ENCODE results near the gene TMC1.
"Not testable (repeated sequence)": the region's sequence is repeated elsewhere in the genome, so short reads cannot be mapped to it uniquely, and the experiment has no call there.

The TMC1 gene

GRCh38 chr9:72836790-72837189 lies 315.4 kb downstream of the TMC1 start:
- intact Hi-C loops (cut with micrococcal nuclease), result no loop called here
- H3K4me1 Mint-ChIP-seq (ENCODE audit: low read depth), result no peaks in the 10 kb centered on the region
- H3K9me3 Mint-ChIP-seq, result no peaks in the 10 kb centered on the region
- H3K4me3 Mint-ChIP-seq, result no peak overlapping the region
- H3K27ac Mint-ChIP-seq, result no peak overlapping the region
- H3K36me3 Mint-ChIP-seq (ENCODE audit: low read depth), result no peaks in the 10 kb centered on the region
- peaks cover 1% of the 10 kb centered on the region for H3K27me3 Mint-ChIP-seq

- Mint-ChIP-seq H3K27ac (no peak overlapping the region), H3K36me3 (ENCODE audit: low read depth) (no peaks in the 10 kb centered on the region), H3K9me3 (peaks cover under 1% of the 10 kb centered on the region), H3K27me3 (peaks cover 1% of the 10 kb centered on the region), H3K4me1 (ENCODE audit: low read depth) (no peaks in the 10 kb centered on the region), H3K4me3 (no peak overlapping the region)
- intact Hi-C loops (cut with micrococcal nuclease), result no loop called here
Observed at GRCh38 chr9:72839085-72839484, 317.7 kb downstream of the TMC1 start.

DNA sequence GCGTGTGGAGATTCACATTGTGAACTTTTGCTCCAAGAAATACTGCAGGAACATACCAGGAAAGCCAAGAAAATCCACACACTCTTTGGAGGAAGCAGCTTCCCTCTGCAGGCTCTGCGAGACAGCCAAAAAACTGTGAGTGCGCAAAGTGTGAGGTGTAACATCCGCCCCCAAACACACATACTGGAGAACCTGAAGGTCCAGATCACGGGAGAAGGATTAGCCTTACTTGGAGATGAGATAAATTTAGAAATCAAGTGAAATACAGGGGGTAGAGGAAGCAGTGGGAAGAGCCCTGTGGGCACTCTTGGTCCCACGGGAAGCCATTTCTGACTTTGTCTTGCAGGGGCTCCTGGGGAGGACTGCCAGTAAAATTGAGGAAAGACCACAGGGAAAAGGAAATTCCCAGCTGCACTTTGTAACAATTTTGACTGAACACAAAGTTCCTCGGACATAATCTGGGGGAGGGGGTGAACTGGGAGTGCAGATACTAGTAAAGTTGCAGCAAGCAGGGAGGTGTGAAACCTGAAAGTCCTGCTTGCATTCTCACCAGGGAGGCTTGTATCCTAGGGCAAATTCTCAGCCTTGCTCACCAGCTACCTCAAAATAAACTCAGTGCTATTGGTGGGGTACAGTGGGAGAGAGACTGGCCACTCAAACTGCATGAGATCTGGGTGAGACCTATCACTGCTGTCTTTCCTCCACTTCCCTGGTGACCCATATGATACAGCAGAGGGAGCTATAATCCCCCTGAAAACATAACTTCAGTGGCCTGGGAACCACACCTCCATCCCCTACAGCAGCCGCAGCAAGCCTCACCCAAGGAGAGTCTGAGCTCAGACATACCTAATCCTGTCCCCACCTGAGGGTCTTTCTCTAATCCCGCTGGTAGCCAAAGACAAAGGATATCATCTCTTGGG lies 322.4 kb downstream of the TMC1 start:
- no peaks in the 10 kb centered on the region for H3K4me1 Mint-ChIP-seq (ENCODE audit: low read depth)
- H3K27ac Mint-ChIP-seq, result no peak overlapping the region
- intact Hi-C loops (cut with micrococcal nuclease), result no loop called here
- H3K36me3 Mint-ChIP-seq (ENCODE audit: low read depth), result no peaks in the 10 kb centered on the region
- H3K9me3 Mint-ChIP-seq, result peaks cover 32% of the 10 kb centered on the region
- no peak overlapping the region for H3K4me3 Mint-ChIP-seq
- peaks cover 1% of the 10 kb centered on the region for H3K27me3 Mint-ChIP-seq

DNA sequence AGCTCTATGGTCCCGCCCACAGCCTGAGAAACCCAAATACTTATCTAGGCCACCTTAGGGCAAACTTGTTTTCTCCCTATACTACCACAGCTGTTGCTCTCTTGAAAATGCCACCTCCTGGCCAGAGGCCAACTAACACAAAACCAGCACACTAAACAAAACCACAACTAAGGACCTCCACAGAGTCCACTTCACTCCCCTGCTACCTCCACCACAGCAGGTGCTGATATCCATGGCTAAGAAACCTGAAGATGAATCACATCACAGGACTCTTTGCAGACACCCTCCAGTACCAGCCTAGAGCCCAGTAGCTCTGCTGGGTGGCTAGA lies 323.0 kb downstream of the TMC1 start:
- Mint-ChIP-seq H3K9me3 (peaks cover 32% of the 10 kb centered on the region), H3K36me3 (ENCODE audit: low read depth) (no peaks in the 10 kb centered on the region), H3K27ac (no peak overlapping the region), H3K4me1 (ENCODE audit: low read depth) (no peaks in the 10 kb centered on the region), H3K27me3 (peaks cover 1% of the 10 kb centered on the region), H3K4me3 (no peak overlapping the region)
- intact Hi-C loops (cut with micrococcal nuclease), result no loop called here

DNA sequence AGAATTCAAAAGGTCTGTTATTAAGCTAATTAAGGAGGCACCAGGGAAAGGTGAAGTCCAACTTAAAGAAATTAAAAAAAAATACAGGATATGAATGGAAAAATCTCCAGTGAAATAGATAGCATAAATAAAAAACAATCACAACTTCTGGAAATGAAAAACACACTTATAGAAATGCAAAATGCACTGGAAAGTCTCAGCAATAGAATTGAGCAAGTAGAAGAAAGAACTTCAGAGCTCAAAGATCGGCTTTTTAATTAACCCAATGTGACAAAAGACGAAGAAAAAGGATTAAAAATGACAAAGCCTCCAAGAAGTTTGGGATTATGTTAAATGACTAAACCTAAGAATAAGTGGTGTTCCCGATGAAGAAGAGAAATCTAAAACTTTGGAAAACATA lies 323.6 kb downstream of the TMC1 start:
- intact Hi-C loops (cut with micrococcal nuclease); H3K27ac Mint-ChIP-seq; H3K4me3 Mint-ChIP-seq; H3K27me3 Mint-ChIP-seq; H3K4me1 Mint-ChIP-seq (ENCODE audit: low read depth); H3K36me3 Mint-ChIP-seq (ENCODE audit: low read depth): not testable (repeated sequence)
- H3K9me3 Mint-ChIP-seq, result peaks cover 32% of the 10 kb centered on the region

- intact Hi-C loops (cut with micrococcal nuclease), result loop anchor here (10.0 kb wide), 1 partner anchor 335 kb away; no protein-coding TSS in a partner anchor
- not testable (repeated sequence) for H3K4me1 Mint-ChIP-seq (ENCODE audit: low read depth); H3K36me3 Mint-ChIP-seq (ENCODE audit: low read depth); H3K4me3 Mint-ChIP-seq; H3K27me3 Mint-ChIP-seq; H3K27ac Mint-ChIP-seq
- peaks cover 21% of the 10 kb centered on the region for H3K9me3 Mint-ChIP-seq
Observed at GRCh38 chr9:72850209-72850608, 328.8 kb downstream of the TMC1 start.

DNA sequence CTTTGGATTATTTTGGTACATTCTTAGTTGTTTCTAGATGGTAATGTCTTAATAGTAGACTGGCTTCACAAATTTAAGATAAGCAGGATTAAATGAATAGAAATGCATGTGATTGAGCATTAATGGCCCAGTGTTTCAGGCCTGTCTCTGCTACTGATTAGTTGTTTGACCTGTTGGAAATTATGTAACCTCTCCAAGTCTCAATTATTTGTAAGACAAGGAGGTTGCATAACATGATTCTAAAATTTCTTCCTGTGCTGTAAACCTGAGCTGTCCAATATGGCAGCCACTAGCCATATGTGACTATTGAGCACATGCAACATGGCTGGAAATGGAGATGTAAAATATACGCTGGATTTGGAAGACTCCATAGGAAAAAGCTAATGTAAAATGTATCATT lies 333.9 kb downstream of the TMC1 start:
- H3K4me3 Mint-ChIP-seq, result no peak overlapping the region
- H3K9me3 Mint-ChIP-seq, result no peaks in the 10 kb centered on the region
- H3K4me1 Mint-ChIP-seq (ENCODE audit: low read depth), result peaks cover 10% of the 10 kb centered on the region
- H3K27ac Mint-ChIP-seq, result no peak overlapping the region
- no peaks in the 10 kb centered on the region for H3K36me3 Mint-ChIP-seq (ENCODE audit: low read depth)
- no peaks in the 10 kb centered on the region for H3K27me3 Mint-ChIP-seq
- intact Hi-C loops (cut with micrococcal nuclease), result loop anchor here (10.0 kb wide), 1 partner anchor 329 kb away; no protein-coding TSS in a partner anchor

- H3K27ac Mint-ChIP-seq, result no peak overlapping the region
- no peak overlapping the region for H3K4me3 Mint-ChIP-seq
- H3K9me3 Mint-ChIP-seq, result no peaks in the 10 kb centered on the region
- no peaks in the 10 kb centered on the region for H3K27me3 Mint-ChIP-seq
- H3K36me3 Mint-ChIP-seq (ENCODE audit: low read depth), result no peaks in the 10 kb centered on the region
- H3K4me1 Mint-ChIP-seq (ENCODE audit: low read depth), result peaks cover 10% of the 10 kb centered on the region
- intact Hi-C loops (cut with micrococcal nuclease), result loop anchor here (10.0 kb wide), 1 partner anchor 329 kb away; no protein-coding TSS in a partner anchor
Observed at GRCh38 chr9:72855890-72856523, 334.6 kb downstream of the TMC1 start.

DNA sequence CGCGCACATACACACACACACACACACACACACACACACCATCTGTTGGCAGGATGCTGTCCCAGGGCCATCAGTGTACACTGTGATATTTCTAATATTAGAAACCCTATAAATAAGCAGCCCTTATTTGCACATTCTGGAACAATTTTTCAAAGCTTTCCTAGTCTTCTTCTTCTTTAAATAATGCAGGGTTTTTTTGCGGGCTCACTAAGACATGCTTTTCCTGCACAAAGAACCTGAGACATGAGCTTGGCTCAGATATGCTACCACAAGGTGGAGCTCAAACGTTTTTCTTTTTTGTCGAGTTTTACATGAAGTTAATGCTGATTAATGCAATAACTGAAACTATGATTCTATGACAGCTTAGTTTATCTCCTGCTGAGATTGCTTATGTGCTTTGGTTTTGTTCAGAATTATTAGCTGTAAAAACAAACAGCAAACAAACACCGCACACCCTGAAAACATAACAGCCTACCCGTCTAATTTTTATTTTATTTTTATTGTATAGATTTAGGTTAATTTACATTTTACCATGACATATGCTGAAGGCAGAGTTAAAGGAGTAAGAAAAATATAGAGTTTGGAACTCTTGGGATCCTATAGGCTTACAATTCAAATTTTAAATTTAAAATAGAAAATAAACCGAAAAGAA lies 335.7 kb downstream of the TMC1 start:
- no peaks in the 10 kb centered on the region for H3K9me3 Mint-ChIP-seq
- no peaks in the 10 kb centered on the region for H3K27me3 Mint-ChIP-seq
- no peak overlapping the region for H3K27ac Mint-ChIP-seq
- H3K4me1 Mint-ChIP-seq (ENCODE audit: low read depth), result peaks cover 10% of the 10 kb centered on the region
- H3K36me3 Mint-ChIP-seq (ENCODE audit: low read depth), result no peaks in the 10 kb centered on the region
- intact Hi-C loops (cut with micrococcal nuclease), result loop anchor here (1.0 to 10.0 kb wide), 3 partner anchors 166 to 328 kb away; no protein-coding TSS in a partner anchor
- no peak overlapping the region for H3K4me3 Mint-ChIP-seq

DNA sequence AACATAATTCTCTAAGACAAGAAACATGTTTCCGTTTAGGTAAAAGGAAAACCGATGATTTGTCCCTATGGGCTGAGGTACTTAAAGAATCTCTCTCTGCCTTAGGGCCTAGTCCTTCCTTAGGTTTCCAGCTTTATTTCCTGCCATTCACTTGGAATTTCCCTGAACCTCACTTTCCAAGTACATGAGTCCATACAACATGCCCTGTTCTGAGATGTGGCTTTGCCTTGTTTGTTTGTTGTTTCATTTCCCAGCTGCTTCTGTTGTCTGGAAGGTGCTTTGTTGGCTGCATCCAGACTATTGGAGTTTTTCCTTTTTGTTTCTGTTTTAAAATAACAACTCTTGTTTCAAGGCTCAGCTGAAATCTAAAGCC lies 336.2 kb downstream of the TMC1 start:
- no peaks in the 10 kb centered on the region for H3K36me3 Mint-ChIP-seq (ENCODE audit: low read depth)

GRCh38 chr9:72858089-72858912 lies 336.9 kb downstream of the TMC1 start:
- Mint-ChIP-seq H3K4me1 (ENCODE audit: low read depth) (peaks cover 10% of the 10 kb centered on the region), H3K4me3 (no peak overlapping the region), H3K36me3 (ENCODE audit: low read depth) (no peaks in the 10 kb centered on the region), H3K27me3 (no peaks in the 10 kb centered on the region), H3K9me3 (no peaks in the 10 kb centered on the region), H3K27ac (no peak overlapping the region)
- intact Hi-C loops (cut with micrococcal nuclease), result loop anchor here (10.0 kb wide), 1 partner anchor 326 kb away; no protein-coding TSS in a partner anchor

More for the DNA sequence above, 336.2 kb downstream of the TMC1 start:
- Mint-ChIP-seq H3K4me1 (ENCODE audit: low read depth) (peaks cover 10% of the 10 kb centered on the region), H3K27me3 (no peaks in the 10 kb centered on the region), H3K27ac (no peak overlapping the region), H3K9me3 (no peaks in the 10 kb centered on the region), H3K4me3 (no peak overlapping the region)
- intact Hi-C loops (cut with micrococcal nuclease), result loop anchor here (1.0 to 10.0 kb wide), 3 partner anchors 166 to 327 kb away; no protein-coding TSS in a partner anchor

- intact Hi-C loops (cut with micrococcal nuclease), result loop anchor here (5.0 kb wide), 1 partner anchor 90 kb away; the partner anchor contains the start of gene ALDH1A1
- peaks cover 12% of the 10 kb centered on the region for H3K9me3 Mint-ChIP-seq
- H3K36me3 Mint-ChIP-seq (ENCODE audit: low read depth); H3K4me3 Mint-ChIP-seq; H3K27me3 Mint-ChIP-seq; H3K27ac Mint-ChIP-seq: not testable (repeated sequence)
- H3K4me1 Mint-ChIP-seq (ENCODE audit: low read depth), result peaks cover 17% of the 10 kb centered on the region
Observed at GRCh38 chr9:72862788-72863187, 341.4 kb downstream of the TMC1 start.

- Mint-ChIP-seq H3K4me3 (no peak overlapping the region), H3K27ac (no peak overlapping the region), H3K4me1 (ENCODE audit: low read depth) (peaks cover 10% of the 10 kb centered on the region), H3K9me3 (peaks cover 20% of the 10 kb centered on the region), H3K27me3 (no peaks in the 10 kb centered on the region), H3K36me3 (ENCODE audit: low read depth) (no peaks in the 10 kb centered on the region)
- intact Hi-C loops (cut with micrococcal nuclease), result loop anchor here (5.0 kb wide), 1 partner anchor 89 kb away; the partner anchor contains the start of gene ALDH1A1
Observed at GRCh38 chr9:72863456-72864094, 342.2 kb downstream of the TMC1 start.

Data from dendritic cell treated with granulocyte-macrophage colony-stimulating factor and Interleukin-4, amounts not matched to agents 40 ng/mL and 50 ng/mL, for 4 days (primary cell).